HG03103 (cell line): ENCODE results near the gene UCKL1.
A peak's percentile ranks its signal among the peaks of the same experiment; 100 is the strongest.
"Not testable (repeated sequence)": the region's sequence is repeated elsewhere in the genome, so short reads cannot be mapped to it uniquely, and the experiment has no call there.

ENCODE experiments used
- ATAC-seq: cut with Tn5 transposase; IDR thresholded peaks from one replicate; pipeline ENCODE4 v1.9.1; 2021; ENCODE audit warnings: low read depth; ENCODE audit not compliant: unreplicated experiment

UCKL1 gene

GRCh38 chr20:63955827-63956663, at the start of gene UCKL1:
Gene UCKL1 (minus strand): TSS chr20:63956416. CDS start chr20:63956372, 44 bp downstream.
- peak; percentile 57 for ATAC-seq

DNA sequence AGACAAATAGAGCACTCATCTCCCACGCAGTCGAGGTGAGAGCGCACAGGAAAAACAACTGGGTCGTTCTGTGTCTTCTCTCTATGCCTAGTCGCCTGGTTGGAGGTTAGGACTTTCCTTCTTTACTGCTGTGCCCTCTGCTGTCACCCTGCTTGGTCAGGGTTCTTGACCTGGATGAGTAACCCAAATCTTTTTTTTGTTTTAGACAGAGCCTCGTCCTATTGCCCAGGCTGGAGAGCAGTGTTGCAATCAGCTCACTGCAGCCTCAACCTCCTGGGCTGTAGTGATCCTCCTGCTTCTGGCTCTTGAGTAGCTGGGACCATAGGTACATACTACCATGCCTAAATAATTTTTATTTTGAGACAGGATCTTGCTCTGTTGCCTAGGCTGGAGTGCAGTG, 49.2 kb upstream of the UCKL1 start:
- no peak for ATAC-seq

- ATAC-seq: no peak
Measured at GRCh38 chr20:64003960-64004725, 47.9 kb upstream of the UCKL1 start.

DNA sequence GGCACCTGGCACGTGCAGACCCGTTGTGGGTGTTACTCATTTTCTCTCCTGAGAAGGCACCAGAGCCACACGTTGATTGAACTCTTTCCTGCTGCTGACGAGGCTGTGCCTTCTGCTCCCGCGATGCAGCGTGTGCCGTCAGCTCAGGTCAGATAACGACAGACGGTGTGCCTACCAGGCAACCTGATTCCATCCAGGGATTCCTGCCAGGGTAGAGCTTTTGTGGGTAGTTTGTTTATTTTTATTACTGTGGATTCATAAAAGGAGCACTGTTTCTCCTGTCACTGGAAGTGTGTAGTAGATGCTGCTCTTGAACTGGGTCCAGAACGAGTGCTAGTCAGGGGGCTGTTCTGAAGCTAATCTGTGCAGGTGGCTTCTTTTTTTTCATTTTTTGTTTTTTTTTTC, 45.4 kb upstream of the UCKL1 start:
- ATAC-seq: no peak

- no peak for ATAC-seq
Measured at GRCh38 chr20:64000906-64001305, 44.7 kb upstream of the UCKL1 start.

DNA sequence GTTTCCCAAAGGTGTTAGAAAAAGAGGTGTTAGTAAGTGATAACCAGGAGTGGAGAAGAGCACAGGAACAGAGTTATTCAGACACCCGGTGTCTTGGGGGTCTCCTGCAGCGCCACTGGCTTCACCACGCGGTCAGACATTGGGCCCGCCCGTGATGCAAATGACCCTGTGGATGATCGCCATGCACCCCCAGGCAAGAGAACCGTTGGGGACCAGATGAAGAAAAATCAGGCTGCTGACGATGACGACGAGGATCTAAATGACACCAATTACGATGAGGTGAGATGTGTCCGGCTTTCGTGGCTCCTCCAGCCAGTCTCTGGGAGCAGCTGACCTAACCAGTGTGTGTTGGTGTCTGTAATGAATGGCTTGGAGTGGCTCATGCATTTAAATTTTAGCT, 26.7 kb upstream of the UCKL1 start:
- ATAC-seq: no peak

DNA sequence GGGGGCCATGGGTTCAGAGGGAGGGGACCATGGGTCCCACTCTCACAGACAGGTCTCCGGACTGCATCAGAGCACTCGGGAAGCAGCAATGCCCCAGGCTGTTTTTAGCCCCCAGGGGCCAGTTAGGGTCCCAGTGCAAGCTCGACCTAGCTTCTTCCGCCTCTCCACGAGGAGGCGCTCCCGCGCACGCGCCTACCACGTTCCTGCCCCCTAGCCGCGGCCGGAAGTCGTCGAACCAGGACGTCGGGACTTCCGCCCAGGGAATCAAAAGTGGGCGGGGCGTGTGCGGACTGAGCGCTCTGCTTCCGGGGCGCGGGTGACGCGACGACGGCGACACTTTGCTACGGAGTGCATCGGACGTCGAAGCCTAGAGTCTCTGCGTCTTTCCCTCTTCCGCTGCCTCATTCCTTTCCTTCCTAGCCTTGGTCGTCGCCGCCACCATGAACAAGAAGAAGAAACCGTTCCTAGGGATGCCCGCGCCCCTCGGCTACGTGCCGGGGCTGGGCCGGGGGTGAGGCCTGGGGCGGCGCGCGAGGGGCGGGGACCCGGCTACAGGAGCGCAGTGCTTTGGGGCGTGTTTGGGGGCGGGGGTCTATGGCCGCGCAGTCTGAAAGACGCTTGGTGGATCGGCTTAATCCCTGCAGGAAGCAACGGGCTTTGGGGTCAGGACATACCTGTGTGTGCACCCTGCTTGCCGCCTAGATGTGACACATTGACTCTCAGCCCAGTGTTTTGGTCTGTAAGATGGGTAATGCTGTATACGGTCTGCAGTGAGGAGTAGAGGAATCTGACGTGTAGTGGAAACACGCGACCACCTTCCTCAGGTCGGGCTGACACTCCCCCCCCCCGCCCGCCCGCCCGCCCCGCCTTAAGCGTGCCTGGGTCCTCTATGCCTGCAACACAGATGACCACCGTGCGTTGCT, 24.9 kb upstream of the UCKL1 start, which contains the start of gene PRPF6:
Gene PRPF6 (plus strand): TSS at position 327 of the 923 bp plus-strand sequence. CDS start 114 bp downstream, at position 441.
- ATAC-seq: peak; percentile 53

DNA sequence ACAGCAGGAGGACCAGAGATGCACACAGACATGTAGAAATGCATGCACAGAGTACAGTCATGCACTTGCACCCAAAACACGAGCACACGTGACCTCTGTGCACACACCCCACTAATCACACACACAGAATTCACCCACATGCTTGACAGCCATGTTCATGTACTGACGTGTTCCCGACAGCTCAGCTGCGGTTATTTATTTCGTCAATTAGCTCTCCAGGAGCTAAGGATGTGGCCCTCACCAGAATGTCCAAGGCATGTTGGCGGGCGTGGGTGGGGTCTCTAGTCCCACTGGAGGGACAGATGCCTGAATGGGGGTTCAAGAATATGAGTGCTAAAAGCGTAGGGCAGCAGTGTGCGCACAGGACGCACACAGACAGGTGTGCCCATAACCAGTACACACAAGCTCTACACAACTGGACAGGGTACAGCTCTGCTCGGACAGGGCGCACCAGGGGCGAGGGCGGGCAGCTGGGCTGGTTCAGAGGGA, 24.1 kb upstream of the UCKL1 start:
- no peak for ATAC-seq

DNA sequence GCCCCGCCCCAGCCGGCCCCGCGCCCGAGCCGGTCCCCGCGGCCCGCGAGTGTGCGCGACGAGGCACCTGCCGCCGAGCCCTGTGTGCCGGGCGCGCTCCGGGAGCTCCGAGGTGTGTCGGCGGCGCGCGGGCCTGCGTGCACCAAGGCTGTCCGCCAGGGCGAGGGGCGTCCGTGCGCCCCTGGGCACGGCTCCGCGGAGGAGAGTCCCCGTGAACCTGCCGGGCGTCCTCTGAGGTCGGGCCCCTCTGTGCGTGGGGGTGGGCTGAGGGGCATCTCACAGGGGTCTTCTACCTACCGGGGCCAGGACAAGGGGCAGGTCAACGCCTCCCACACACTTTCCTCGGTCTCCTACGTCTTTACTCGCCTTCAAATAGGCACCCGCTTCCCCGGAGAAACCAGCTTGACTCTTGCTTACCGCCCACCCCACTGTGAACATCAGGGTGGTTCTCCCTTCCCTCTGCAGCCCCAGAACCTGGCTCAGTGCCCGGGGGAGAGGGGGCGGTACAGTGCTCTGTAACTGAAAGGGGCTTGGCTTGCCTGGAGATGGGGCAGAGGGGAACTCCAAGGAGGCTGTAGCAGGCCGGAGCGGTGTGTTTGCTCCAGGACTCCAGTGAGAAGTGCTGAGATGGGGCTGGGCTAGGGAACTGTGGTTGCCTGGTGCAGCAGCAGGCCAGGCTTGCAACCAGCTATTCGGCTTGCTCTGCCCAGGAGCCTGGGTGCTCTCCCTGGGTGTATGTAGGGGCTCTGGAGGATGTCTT, 23.5 kb upstream of the UCKL1 start, which contains the start of gene SAMD10:
Gene SAMD10 (minus strand): TSS at position 86 of the 760 bp plus-strand sequence. CDS start 175 bp downstream, outside the sequence.
- ATAC-seq: no peak

DNA sequence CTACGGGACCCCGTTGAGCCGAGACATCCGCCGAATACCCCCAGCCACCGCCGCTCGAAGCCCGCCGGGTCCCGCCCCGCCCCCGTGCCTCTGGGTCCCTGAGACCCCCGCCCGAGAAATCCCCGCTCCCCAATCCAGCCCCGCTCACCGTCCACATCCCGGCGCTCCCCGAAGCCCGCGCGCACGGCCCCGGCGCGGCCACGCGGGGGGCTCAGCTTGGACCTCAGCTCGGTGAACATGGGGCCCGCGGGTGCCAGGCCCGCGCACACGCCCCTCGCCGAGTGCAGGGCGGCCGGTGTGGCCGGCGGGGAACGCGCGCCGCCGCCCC, 23.0 kb upstream of the UCKL1 start:
- no peak for ATAC-seq

DNA sequence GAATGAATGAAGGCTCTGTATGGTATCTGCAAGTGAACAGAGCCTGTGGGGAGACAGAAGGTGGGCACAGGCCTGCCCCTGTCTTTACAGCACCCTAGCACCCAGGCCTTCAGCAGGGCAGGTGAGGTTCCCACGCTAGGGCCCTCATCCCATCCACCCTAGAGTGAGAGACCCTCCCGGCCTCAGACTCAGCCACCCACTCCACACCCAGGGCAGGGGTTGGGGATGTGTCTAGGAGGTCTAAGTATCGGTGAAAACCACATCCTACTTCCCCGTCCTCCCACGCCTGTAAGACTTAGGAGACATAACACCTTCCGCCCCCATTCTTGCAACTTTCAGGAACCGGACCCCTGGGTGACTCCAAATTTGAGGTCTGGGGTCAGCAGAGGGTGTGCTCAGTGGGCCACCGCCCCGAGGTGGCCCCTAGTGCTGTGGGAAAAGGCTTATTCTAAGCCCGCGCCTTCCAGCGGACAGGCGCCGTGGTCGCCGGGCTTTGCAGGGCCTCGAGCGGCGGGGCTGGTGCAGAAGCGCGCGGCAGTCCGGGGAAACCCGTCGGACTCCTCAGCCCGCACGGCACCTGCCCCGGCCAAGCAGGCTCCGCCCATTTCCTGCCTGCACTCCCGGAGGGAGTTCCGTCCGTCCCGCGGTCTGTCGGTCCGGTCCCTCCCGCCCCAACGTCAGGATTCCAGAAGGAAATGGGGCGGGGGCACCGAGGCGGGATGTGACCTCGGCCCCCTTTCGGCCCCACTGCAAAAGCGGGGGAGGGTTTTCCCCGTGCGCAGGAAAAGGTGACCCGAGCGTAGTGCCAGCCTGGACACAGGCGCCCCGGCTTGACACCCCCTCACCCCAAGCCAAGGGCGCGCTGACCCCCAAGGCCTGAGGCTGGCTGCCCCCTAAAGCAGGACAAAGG, 22.4 kb upstream of the UCKL1 start:
- peak; percentile 40 for ATAC-seq

- no peak for ATAC-seq
Measured at GRCh38 chr20:63977739-63978276, 21.6 kb upstream of the UCKL1 start.

DNA sequence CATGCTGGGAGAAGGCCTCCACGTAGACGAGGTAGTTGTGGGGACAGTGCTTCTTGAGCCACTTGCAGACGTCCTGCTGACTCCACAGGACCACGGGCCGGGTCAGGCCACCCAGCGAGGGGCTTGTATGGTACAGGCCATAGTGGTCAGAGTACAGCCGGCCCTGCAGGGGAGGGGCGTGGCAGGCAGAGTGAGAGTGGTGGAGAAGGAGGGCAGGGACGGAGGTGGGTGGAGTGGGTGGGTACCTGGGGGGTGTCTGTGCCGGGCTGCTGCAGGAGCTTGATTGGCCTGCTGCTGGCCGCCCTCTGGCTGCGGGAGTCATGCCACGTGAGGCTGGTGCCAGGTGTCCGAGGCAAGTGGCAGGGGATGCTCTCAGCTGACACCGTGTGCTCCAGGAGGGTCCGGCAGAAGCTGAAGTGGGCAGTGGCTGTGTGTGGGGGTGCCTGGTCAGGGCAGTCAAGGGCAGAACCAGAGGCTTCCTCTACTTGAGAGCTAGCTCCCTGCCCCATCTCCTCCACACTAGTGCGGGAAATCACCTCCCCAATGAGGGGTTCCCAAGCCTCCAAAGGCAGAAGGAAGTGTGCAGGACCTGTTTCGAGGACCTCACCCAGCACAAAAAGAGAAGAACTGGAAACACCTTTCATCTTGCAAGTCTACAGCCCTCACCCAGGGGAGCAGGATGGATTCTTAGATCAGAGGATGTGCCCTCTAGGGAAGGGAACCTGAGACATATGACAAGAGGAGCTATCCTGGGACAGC, 20.9 kb upstream of the UCKL1 start:
- ATAC-seq: no peak

- not testable (repeated sequence) for ATAC-seq
Measured at GRCh38 chr20:63976511-63976910, 20.3 kb upstream of the UCKL1 start.

DNA sequence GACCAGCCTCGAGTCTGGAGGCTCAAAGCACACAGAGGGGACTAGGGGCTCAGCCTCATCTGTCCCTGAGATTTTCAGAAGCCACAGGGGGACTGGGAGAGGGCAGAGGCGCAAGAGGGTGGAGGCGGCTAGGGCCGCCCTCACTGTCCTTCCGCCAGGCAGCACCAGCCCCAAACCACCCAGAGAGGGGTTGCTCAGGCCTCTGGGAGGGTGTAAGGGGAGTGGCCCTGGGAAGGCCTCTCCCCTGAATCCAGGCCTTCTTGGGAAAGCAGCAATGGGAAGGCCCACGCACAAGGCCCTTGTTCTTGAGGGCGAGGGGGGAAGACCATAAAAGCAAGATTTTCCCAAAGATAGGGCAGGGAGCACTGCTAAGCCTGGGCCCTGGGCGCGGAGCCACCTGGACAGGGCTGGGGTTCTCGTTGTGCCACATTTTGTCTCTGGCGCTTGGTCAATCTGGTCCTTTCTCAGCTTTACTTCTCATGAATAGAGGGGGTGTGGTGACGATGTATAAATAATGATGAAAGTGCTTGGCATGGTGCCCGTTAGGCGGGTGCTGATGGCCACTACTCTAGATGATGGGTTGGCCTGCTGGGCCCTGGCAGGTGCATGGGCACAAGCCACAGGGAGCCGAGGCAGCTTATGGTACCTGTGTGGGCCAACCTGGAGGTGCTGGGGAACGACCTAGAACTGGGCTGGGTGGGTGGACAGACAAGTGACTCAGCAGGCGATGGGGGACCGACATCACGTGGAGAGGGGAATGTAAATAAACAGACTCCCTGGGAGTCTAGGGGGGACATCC, 18.4 kb upstream of the UCKL1 start:
- no peak for ATAC-seq

- no peak for ATAC-seq
Measured at GRCh38 chr20:63973636-63974401, 17.6 kb upstream of the UCKL1 start.
